Stimulated activated CD4-positive, alpha-beta T cell treated with anti-CD3 and anti-CD28 coated beads, TNF-alpha, amount 100 ng/mL, for 48 hours (primary cell): ENCODE data around the gene DIRAS1.
A peak's percentile ranks its signal among the peaks of the same experiment; 100 is the strongest.
"Not testable (repeated sequence)": the region's sequence is repeated elsewhere in the genome, so short reads cannot be mapped to it uniquely, and the experiment has no call there.

Experiments used
- DNase-seq, 3 donors: peaks; one replicate each; pipeline ENCODE4 v3.0.0-alpha.2; 2020; ENCODE audit warnings: low read depth in 3 of 3

DIRAS1 gene

GRCh38 chr19:2711172-2711874, 9.8 kb downstream of the DIRAS1 start:
- no peak for DNase-seq

- DNase-seq = no peak
These were observed 14.9 kb downstream of the DIRAS1 start for GRCh38 chr19:2706251-2706650.

- no peak for DNase-seq
These were observed 17.4 kb downstream of the DIRAS1 start for GRCh38 chr19:2703691-2704216.

- no peak for DNase-seq
These were observed 18.1 kb downstream of the DIRAS1 start for GRCh38 chr19:2703077-2703437.

GRCh38 chr19:2702170-2703076, 18.7 kb downstream of the DIRAS1 start, which contains the start of gene GNG7:
Gene GNG7 (minus strand): TSS chr19:2702694. CDS start chr19:2520688, 182,006 bp downstream.
- DNase-seq = peak; percentile 89 to 98 (median 92)

- DNase-seq = no peak
These were observed 19.6 kb downstream of the DIRAS1 start for GRCh38 chr19:2701361-2702169.

DNA sequence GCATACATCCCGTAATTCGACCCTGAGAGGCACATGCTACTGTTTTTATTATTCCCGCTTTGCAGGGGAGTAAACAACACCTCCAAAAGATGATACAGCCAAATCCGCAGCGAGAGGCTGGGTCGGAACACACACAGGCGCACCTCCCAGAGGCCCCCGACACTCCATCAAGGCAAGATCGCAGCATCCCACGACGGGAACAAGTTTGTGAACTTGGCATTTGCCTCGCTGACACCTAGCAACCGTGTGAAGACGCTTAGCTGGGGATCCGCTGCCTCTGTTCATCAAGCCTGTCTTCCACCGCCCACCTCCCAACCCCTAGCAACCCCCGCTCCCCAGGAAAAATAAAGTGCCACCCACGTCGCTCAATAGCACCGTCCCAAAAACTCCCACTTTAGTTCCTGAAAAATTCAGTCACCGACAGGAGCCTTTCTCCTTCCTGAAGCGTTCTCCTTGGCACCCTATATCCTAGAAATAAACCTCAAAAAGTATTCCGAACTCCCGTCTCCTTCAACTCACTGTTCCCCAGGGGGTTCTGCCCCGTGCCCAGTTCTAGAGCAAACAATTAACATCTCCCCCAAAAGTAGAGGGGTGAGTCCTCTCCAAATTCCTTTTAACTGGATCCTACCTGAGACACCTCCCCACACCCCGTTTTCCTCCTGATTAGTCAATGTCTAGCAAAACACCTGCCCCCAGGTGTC, 20.4 kb downstream of the DIRAS1 start:
- DNase-seq = no peak

DNA sequence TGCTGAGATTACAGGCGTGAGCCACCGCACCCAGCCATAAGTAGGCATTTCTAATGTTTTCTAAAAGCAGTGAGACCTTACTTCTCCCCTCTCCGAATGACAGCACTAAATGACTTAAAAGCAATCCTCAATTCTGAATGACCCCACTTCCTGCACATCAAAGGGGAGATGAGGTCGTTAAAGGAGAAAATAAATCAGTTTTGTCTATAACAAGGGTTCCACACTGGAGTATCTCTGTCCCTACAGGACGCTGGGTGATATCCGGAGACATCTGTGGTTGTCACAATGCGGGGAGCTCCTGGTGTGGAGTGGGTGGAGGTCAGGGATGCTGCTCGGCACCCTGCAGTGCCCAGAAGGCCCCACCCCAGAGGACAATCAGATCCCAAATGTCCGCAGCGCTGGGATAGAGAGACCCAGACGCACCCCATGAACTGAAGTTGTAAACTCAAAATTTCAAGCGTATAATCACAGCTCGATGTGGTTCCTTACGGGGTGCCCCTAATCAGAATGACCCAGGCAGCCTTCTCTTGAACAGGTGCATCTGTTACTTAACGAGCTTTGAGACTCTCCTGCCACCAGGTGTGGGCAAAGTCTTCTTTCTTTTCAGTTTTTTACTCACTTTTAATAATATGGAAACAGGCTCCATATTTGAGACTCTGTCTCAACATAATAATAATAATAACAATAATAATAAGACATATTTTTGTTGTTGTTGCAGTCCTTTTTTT, 21.6 kb downstream of the DIRAS1 start:
- DNase-seq = no peak

- no peak for DNase-seq
These were observed 27.0 kb downstream of the DIRAS1 start for GRCh38 chr19:2694196-2694595.

DNA sequence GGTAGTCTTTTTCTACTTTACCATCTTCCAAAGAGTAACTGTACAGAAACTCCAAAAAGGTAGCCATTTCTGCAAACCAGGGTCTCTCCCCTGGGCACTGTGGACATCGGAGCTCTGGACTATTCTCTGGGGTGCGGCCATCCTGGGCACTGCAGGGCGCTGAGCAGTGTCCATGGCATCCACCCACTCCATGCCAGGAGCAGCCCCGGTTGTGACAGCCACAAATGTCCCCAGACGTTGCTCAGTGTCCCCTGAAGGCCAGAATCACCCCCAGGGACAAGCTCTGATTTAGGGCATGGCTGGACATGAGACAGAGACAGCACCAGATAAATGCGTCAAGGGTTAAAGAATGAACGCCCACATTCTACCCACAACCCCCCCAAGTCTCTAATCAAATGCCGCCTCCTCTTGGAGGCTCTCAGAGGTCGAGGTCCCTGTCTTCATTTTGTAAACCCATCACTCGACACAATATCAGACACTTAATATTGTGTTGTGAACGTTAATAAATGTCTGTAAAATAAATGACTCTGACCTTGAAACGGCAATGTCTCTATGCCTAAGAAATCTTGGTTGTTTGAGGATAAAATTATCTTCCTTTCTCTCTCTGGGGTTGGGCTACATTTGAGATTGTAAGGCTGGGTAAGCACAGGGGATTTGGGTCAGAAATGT, 27.5 kb downstream of the DIRAS1 start:
- no peak for DNase-seq

- no peak for DNase-seq
These were observed 29.2 kb downstream of the DIRAS1 start for GRCh38 chr19:2691951-2692350.

- DNase-seq = no peak
These were observed 30.3 kb downstream of the DIRAS1 start for GRCh38 chr19:2690856-2691255.

DNA sequence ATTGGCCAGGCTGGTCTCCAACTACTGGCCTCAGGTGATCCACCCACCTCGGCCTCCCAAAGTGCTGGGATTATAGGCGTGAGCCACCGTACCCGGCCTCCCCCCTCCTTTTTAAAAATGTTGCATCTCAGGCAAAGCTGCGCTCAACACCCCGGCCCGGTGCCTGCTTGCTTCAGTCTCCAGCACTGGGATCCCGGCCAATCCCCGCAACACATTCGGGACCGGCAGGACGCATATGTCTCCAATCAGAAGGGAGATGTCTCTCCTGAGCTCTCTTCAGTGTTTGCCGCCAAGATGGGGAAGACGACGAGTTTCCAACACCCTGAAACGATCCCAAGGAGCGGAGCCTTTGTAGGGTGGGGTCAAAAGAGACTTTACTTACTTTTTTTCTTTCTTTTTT, 34.8 kb downstream of the DIRAS1 start:
- DNase-seq = no peak

DNA sequence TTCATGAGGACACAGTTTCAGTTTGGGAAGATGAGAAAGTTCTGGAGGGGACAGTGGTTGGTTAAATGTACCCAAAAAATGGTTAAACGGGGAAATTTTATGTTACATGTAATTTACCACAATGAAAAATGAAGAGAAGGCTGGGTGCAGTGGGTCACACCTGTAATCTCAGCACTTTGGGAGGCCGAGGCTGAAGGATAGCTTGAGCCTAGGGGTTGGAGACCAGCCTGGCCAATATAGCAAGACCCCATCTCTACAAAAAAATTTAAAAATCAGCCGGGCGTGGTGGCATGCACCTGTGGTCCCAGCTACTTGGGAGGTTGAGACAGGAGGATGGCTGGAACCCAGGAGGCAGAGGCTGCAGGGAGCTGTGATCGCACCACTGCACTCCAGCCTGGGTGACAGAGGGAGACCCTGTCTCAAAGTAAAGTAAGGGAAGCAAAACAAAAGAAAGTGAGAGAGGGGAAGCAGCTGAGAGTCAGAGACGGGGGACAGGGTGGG, 35.9 kb downstream of the DIRAS1 start:
- DNase-seq = no peak

DNA sequence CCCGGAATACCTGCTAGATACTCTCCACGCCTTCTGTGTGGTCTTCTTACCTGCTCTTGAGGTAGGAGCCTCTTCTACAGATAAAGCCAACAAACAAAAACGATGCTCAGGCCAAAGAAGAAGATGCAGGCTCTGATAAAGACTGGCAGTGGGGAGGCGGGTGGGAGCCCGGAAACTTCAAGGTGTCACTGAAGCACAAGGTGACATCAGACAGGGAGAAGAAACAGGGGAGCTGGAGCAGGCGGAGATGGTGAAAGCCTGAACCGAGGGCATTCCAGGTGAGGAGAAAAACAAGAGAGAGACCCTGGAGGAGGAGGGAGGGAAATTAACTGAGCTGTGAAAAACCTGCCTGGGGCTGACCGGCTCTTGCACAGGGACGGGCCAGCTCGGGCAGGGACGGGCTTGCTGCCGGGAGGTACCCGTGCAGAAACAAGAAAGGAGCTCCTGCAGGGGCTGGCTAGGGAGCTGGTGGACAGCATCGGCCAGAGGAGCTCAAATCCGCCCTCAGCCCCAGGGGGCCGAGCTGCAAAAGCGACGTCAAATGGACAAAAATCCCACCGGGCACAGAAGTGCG, 37.7 kb downstream of the DIRAS1 start:
- no peak for DNase-seq

- no peak for DNase-seq
These were observed 40.4 kb downstream of the DIRAS1 start for GRCh38 chr19:2680808-2681207.

- no peak for DNase-seq
These were observed 41.7 kb downstream of the DIRAS1 start for GRCh38 chr19:2679439-2679838.

DNA sequence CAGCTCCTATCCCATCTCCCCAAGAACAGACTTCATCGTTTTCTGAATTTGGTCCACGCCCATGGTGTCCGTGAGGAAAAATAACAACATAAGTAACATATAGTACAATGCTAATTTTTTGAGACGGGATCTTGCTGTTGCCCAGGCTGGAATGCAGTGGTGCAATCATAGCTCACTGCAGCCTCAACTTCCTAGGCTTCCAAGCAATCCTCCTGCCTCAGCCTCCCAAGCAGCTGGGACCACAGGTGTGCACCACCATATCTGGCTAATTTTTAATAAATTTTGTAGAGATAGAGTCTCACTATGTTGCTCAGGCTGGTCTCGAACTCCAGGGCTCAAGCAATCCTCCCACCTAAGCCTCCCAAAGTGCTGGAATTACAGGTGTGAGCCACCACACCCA, 42.2 kb downstream of the DIRAS1 start:
- not testable (repeated sequence) for DNase-seq

DNA sequence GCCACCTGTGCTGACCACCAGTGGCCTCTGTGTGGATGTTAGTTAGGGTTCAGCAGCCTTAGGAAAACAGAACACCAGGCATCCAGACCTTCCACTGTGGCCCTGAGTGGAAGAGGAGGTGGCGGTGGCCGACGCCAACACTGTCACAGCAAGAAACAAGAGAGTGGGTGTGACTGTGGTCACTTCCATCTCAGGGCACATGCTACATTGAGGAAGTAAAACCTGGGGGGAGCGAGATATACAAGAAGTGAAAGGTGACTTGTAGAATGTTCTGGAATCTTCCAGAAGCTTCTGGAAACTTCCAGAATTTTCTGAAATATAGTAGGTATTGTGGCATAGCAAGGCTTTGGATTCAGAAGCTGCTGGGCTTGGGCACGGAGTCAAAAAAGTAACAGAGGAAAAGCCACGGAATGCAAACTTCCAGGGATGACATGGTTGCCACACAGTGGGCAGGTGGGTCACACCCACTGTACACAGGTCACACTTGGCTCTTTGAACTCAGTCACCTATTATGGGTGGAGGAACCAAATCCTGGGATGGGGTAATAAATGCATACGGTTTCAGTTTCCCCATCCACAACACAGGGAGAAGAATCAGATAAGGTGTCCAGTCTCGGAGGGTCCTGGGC, 43.0 kb downstream of the DIRAS1 start:
- no peak for DNase-seq
